Measurements from ENCODE around the gene ARTN. TPM values are rescaled to one million over a fixed set of nuclear protein-coding genes. Genes with fewer than 3 reads are reported as not detected.

The ARTN gene
- total RNA-seq, 2 experiments from 2014 or later = 0.10 to 0.52 TPM

DNA sequence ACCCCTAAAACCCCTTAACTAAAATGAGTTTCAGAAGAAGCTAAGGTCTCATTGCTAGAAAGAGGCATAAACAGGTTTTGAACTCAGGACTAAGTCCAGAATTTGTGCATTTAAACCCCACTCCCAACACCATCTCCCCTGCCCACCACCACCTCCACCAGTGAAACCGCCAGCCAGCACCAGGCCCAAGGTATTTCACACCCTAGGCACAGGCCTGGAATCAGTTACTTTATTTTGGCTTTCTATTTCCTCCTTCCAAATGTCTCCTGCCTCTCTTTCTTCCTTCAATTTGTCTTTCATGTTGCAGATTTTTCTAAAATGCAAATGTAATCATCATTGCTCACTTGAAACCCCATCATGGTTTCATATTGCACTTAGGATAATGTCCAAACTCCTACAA is 11.3 kb downstream of the ARTN start:
- no peak for DNase-seq
- POLR2A ChIA-PET = interaction anchor here (0.6 kb wide), 1 partner anchor 10 kb away, joined by 3 read pairs; no protein-coding TSS in a partner anchor
- Mint-ChIP-seq H3K9me3 (no peaks in the 10 kb centered on the region), H3K4me3 (peak overlapping the region; percentile 80), H3K36me3 (ENCODE audit: low read depth) (peaks cover 4% of the 10 kb centered on the region), H3K27ac (no peak overlapping the region), H3K27me3 (no peaks in the 10 kb centered on the region), H3K4me1 (peaks cover 43% of the 10 kb centered on the region)
- CTCF ChIA-PET = interaction anchor here (1.2 to 9.2 kb wide), 4 partner anchors 11 to 79 kb away, joined by 3 to 93 read pairs (median 6); partner anchors contain the start of gene ARTN

DNA sequence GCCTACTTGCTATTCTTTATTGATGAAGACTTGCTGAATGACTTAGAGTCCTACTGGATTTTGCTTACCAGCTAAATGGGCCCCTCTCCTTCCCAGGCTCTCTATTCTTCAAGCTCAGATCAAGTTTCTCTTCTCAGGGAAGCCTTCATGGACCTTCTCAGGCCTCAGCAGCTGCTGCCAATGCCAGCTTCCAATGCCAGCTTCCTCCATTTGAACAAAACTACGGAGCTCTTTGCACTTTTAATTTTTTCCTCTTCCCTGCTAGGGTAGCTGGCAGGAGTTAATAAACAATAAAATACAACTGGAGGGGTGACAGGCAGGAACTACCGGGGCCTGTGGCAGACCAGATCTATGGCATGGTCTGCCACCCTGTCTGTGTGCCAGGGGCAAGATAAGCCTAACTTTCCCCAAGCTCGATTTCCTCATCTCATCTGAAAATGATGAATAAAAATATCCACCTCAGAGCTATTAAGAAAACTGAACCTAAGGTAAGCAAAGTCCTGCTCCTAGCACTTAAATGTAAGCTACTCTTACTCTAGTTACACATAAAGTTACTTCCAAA is 12.2 kb downstream of the ARTN start:
- peak overlapping the region; percentile 94 for H3K27ac Mint-ChIP-seq
- H3K9me3 Mint-ChIP-seq = no peaks in the 10 kb centered on the region
- H3K4me3 Mint-ChIP-seq = peak overlapping the region; percentile 80
- H3K27me3 Mint-ChIP-seq = no peaks in the 10 kb centered on the region
- DNase-seq = no peak
- ChIA-PET CTCF (interaction anchor here (0.6 to 9.2 kb wide), 16 partner anchors 8 to 395 kb away, joined by 3 to 93 read pairs (median 4); partner anchors contain the start of genes ARTN, ATP6V0B and DPH2), POLR2A (interaction anchor here (0.7 kb wide), 2 partner anchors 11 to 219 kb away, joined by 3 read pairs; no protein-coding TSS in a partner anchor)
- peaks cover 8% of the 10 kb centered on the region for H3K36me3 Mint-ChIP-seq (ENCODE audit: low read depth)
- H3K4me1 Mint-ChIP-seq = peaks cover 47% of the 10 kb centered on the region

DNA sequence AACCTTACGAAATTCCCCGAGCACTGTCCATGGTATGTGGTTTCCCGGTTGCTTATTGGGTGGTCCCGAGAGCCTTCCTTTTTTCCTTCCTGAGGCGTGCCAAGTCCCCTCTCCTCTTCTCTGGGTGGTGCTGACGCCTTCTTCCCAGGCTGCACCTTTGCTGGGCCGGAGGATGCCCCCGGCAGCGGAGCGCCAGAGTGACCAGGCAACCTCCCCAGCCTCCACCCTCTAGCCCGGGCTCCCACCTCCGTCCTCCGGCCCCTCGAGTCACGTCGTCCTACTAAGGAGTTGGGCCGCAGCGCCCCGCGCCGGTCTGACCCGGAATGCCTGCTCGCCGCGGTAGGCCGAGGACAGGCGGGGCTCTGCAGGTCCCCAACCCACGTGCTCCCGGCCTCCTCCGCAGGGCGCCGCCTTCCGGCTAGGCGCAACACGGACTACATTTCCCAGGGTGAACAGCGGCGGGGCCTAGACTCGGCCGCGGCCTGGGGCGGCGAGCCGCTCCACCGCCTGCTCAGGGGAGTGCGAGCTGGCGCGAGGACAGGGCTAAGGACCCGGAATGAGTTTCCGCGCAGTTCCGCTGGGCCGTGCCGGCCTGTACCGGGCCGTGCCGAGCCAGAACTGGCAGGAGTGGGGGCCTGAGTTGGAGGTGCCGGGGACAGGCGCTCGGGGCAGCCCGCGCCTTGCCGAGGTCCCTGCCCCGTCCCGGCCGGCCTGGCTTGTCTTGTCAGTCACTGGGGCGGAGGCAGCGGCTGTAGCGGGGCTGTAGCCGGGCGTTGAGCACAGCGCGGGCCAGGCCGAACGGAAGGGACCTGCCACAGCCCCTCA is 12.8 kb downstream of the ARTN start, which contains the start of gene IPO13:
Gene IPO13 (plus strand): TSS at position 715 of the 825 bp plus-strand sequence. CDS start 651 bp downstream, outside the sequence.
- H3K4me3 Mint-ChIP-seq = peak within 1 kb of the TSS; percentile 80
- peak; percentile 95 for DNase-seq
- POLR2A ChIA-PET = interaction anchor here (0.7 kb wide), 2 partner anchors 12 to 220 kb away, joined by 3 read pairs; no protein-coding TSS in a partner anchor
- H3K9me3 Mint-ChIP-seq = no peaks in the 10 kb centered on the region
- CTCF ChIA-PET = interaction anchor here (0.6 to 9.2 kb wide), 20 partner anchors 8 to 396 kb away, joined by 3 to 93 read pairs (median 4); partner anchors contain the start of genes ARTN, ATP6V0B and DPH2
- H3K27ac Mint-ChIP-seq = peak within 1 kb of the TSS; percentile 94
- peaks cover 47% of the 10 kb centered on the region for H3K4me1 Mint-ChIP-seq
- H3K27me3 Mint-ChIP-seq = no peaks in the 10 kb centered on the region
- H3K36me3 Mint-ChIP-seq (ENCODE audit: low read depth) = peaks cover 8% of the 10 kb centered on the region

DNA sequence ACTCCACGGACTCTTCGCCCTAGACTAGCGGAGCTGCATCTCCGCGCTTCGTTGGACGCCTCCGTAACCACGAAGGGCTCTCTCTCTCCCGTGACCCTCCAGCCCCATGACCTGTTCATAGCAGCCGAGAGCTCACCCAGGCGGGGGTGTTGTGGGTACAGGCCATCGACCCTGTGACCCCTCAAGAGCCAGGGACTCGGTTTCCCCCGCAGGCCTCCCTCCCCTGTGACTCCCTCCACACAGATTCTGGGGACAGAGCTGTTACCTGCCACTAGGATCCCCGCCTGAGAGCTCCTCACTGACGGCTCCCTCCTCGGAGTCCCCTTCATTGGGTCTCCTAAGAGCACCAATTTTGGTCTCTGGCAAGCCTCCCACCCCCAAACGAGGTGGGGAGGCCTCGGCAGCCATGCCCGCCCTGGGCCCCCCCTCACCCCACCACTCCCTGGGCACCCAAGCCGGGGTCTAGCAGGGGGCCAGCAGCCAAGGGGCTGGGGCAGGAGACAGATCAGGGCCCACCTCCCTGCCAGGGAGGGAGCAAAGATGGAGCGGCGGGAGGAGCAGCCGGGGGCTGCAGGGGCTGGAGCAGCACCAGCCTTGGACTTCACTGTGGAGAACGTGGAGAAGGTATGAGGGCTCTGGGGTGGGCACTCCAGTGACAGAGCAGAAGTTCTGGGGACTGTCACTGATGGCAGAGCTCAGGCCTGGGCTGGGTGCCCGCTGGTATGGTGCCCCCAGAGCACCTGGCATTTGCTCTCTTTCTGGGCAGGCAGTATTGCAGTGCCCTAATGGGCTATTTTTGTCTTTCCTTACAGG is 13.7 kb downstream of the ARTN start:
- H3K4me3 Mint-ChIP-seq = peak overlapping the region; percentile 80
- no peaks in the 10 kb centered on the region for H3K9me3 Mint-ChIP-seq
- peak overlapping the region; percentile 94 for H3K27ac Mint-ChIP-seq
- ChIA-PET CTCF (interaction anchor here (0.7 to 9.2 kb wide), 8 partner anchors 9 to 183 kb away, joined by 3 to 93 read pairs (median 4); partner anchors contain the start of gene ARTN), POLR2A (no interaction called here)
- no peaks in the 10 kb centered on the region for H3K27me3 Mint-ChIP-seq
- peaks cover 8% of the 10 kb centered on the region for H3K36me3 Mint-ChIP-seq (ENCODE audit: low read depth)
- peak; percentile 32 for DNase-seq
- peaks cover 47% of the 10 kb centered on the region for H3K4me1 Mint-ChIP-seq

DNA sequence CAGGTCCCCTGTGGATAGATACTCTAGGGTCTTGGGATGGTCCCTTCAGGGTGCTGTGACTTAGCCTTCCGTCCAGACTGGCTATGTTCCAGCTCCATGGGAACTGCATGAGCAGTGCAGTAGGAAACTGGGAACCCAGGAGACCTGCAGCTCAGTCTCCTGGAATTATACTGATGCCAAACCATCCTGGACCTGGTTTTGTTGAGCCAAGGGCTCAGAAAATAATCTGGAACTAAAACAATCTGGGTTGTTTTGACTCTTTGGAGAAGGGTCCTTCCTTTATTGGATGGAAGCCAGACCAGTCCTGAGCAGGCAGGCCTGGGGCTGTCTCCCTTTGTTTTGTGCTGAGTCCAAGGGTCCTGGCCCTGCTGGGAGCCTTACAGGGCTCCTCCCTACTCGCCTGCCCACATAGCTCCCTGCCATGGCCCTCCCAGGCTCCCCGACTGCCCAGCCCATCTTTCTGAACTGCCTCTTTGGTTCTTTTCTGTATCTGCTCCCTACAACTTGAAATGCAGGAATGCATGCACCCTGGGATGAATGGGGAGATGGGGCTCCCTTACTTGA is 14.4 kb downstream of the ARTN start:
- H3K4me3 Mint-ChIP-seq = peak overlapping the region; percentile 80
- no peaks in the 10 kb centered on the region for H3K9me3 Mint-ChIP-seq
- peaks cover 47% of the 10 kb centered on the region for H3K4me1 Mint-ChIP-seq
- H3K27me3 Mint-ChIP-seq = no peaks in the 10 kb centered on the region
- ChIA-PET CTCF (interaction anchor here (0.6 to 9.2 kb wide), 3 partner anchors 14 to 228 kb away, joined by 3 to 93 read pairs (median 3); partner anchors contain the start of gene ARTN), POLR2A (no interaction called here)
- H3K36me3 Mint-ChIP-seq (ENCODE audit: low read depth) = peaks cover 8% of the 10 kb centered on the region
- H3K27ac Mint-ChIP-seq = peak overlapping the region; percentile 94
- DNase-seq = no peak

DNA sequence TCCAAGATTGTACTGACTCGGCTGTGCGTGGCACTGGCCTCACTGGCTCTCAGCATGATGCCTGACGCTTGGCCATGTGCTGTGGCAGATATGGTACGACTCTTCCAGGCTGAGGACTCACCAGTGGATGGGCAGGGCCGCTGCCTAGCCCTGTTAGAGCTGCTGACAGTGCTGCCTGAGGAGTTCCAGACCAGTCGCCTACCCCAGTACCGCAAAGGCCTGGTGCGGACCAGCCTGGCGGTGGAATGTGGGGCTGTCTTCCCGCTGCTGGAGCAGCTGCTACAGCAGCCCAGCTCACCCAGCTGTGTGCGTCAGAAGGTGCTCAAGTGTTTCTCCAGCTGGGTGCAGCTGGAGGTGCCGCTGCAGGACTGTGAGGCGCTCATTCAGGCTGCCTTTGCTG is 16.1 kb downstream of the ARTN start:
- POLR2A ChIA-PET = no interaction called here
- DNase-seq = no peak
- CTCF ChIA-PET = interaction anchor here (1.3 to 9.2 kb wide), 4 partner anchors 15 to 282 kb away, joined by 3 to 93 read pairs (median 6); partner anchors contain the start of genes ARTN and DPH2
- no peak overlapping the region for H3K27ac Mint-ChIP-seq
- H3K36me3 Mint-ChIP-seq (ENCODE audit: low read depth) = peaks cover 6% of the 10 kb centered on the region
- no peak overlapping the region for H3K4me3 Mint-ChIP-seq
- H3K9me3 Mint-ChIP-seq = no peaks in the 10 kb centered on the region
- H3K27me3 Mint-ChIP-seq = no peaks in the 10 kb centered on the region
- H3K4me1 Mint-ChIP-seq = peaks cover 41% of the 10 kb centered on the region

DNA sequence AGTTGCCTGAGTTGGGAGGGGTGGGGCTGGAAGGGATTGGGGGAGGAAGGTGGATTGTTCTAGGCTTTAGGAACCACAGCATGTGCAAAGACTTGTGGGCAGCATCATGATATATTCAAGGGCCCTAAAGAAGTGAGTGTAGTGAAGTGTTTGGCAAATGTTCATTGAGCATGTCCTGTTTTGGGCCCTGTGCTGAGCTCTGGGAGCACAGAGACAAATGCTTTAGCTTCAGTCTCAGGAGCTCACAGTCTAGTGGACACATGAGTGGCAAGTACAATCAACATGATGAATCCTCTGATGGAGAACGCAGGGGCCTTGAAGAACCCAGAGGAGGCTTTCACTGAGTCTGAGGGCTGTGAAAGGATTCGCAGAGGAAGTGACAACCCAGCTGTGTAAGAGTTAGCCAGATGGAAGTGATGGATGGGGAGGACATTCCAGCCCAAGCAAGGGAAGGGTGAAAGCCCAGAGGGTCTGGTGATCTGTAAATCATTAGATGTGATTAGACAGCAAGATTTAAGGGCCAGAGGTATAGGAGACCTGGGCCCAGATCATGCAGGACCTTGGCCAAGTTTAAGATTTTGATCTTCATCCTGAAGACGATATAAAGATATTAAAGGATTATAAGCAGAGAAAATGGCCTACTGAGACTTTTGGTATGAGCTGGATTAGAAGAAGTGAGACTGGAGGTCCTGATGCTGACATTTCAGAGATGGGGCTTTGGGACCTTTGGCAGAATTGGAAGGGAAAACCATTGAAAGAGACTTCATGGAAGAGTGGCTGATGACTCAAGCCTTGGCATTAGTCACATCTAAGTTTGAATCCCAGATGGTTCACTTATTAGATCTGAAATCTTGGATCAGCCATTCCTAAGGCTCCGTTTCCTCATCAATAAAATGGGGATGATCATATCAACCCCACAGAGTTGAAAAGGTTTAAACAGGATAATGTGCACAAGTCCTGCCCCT is 17.7 kb downstream of the ARTN start:
- Mint-ChIP-seq H3K36me3 (ENCODE audit: low read depth) (peaks cover 4% of the 10 kb centered on the region), H3K4me3 (no peak overlapping the region), H3K27me3 (no peaks in the 10 kb centered on the region), H3K9me3 (no peaks in the 10 kb centered on the region), H3K4me1 (peaks cover 25% of the 10 kb centered on the region), H3K27ac (no peak overlapping the region)
- no peak for DNase-seq
- ChIA-PET POLR2A (no interaction called here), CTCF (interaction anchor here (1.3 to 9.2 kb wide), 2 partner anchors 17 to 22 kb away, joined by 4 to 93 read pairs; partner anchors contain the start of gene ARTN)

DNA sequence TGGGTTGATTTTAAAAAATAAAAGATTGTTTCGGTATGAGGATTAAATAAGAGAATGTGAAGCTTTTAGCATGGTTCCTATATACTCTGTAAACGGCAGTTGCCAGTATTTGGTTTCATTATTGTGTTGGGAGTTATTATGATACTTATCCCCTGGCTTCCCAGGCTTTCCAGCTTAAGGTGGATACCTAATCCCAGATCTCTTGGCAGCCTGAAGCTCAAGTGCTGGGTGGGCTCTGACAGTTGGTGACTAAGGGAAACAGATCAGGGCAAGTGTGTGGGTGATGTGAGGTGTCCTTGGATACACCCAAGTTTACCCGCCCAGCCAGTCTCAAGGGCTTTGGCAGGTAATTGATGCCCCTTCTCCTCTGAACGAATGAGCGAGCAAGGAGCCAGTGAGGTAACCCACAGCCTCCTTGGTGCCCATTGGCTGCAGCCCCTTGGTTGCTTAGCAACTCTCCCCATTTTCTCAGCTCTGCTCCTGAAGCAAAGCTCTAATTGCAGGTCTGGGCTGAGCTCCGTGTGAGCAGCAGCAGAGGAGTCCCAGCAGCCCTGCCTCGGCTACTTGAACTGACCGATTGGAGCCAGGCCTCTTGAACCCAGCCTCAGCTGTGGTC is 19.2 kb downstream of the ARTN start:
- Mint-ChIP-seq H3K27me3 (no peaks in the 10 kb centered on the region), H3K36me3 (ENCODE audit: low read depth) (peaks cover 5% of the 10 kb centered on the region), H3K4me1 (peaks cover 18% of the 10 kb centered on the region), H3K27ac (no peak overlapping the region), H3K9me3 (no peaks in the 10 kb centered on the region), H3K4me3 (no peak overlapping the region)
- POLR2A ChIA-PET = no interaction called here
- CTCF ChIA-PET = interaction anchor here (1.0 to 1.5 kb wide), 3 partner anchors 9 to 60 kb away, joined by 3 read pairs; no protein-coding TSS in a partner anchor
- no peak for DNase-seq

DNA sequence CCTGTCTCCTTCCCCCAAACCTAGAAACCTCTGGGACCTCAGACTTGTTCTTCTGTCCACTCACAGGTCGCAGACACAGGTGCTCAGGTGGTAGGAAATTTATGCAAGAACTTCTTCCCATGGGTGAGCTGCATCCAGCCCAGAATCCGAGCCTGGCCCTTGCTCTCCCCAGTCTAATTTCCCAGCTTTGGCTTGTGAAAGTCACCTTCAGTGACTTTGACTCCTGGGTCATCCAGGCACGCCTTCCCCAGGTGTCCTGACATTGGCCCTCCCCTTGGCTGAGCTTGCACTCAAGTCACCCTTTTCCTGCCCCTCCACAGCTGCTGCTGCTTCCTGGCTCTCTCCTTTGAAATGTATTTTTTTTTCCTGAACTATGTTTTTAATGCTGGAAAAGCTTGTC is 19.8 kb downstream of the ARTN start:
- no peaks in the 10 kb centered on the region for H3K9me3 Mint-ChIP-seq
- ChIA-PET CTCF (interaction anchor here (1.0 to 3.2 kb wide), 4 partner anchors 9 to 59 kb away, joined by 3 to 14 read pairs (median 3); partner anchors contain the start of gene ARTN), POLR2A (no interaction called here)
- H3K36me3 Mint-ChIP-seq (ENCODE audit: low read depth) = peaks cover 10% of the 10 kb centered on the region
- DNase-seq = no peak
- H3K27me3 Mint-ChIP-seq = no peaks in the 10 kb centered on the region
- no peak overlapping the region for H3K4me3 Mint-ChIP-seq
- H3K27ac Mint-ChIP-seq = no peak overlapping the region
- H3K4me1 Mint-ChIP-seq = peaks cover 13% of the 10 kb centered on the region

DNA sequence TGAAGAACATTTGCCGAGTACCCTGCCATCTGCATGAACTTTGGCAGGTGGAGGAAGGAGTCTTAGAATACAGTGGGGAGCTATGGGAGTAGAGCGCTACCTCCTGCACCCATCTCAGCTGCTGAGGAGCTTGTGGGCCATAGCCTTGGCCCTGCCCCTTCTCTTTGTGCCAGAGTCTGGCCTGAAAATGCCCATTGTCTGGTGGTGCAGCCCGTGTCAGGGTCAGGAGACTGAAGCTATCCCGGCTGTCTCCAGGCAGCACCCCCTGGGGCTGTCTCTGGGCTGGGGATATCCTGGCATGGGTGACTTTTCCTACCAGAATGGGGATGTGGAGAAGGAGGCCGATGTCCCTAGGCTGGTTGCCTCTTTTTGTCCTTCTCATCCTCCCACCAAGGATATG is 20.4 kb downstream of the ARTN start:
- H3K9me3 Mint-ChIP-seq = no peaks in the 10 kb centered on the region
- no peak overlapping the region for H3K27ac Mint-ChIP-seq
- CTCF ChIA-PET = interaction anchor here (1.4 to 3.2 kb wide), 4 partner anchors 9 to 81 kb away, joined by 3 to 14 read pairs (median 4); partner anchors contain the start of gene ARTN
- H3K36me3 Mint-ChIP-seq (ENCODE audit: low read depth) = peaks cover 11% of the 10 kb centered on the region
- H3K4me3 Mint-ChIP-seq = no peak overlapping the region
- no peak for DNase-seq
- POLR2A ChIA-PET = no interaction called here
- H3K27me3 Mint-ChIP-seq = no peaks in the 10 kb centered on the region
- H3K4me1 Mint-ChIP-seq = peaks cover 6% of the 10 kb centered on the region

DNA sequence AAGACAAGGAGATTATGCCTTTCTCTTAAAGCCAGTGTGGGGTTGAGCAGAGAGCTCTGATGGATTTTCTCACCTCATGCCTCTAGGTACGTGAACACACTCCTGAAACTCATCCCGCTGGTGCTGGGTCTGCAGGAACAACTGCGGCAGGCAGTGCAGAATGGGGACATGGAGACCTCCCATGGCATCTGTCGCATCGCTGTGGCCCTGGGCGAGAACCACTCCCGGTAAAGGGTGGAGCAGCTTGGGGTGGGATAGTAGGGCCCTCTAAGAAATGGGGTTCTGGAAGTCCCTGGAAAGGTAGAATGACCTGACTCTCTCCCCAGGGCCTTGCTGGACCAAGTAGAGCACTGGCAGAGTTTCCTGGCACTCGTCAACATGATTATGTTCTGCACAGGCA is 22.6 kb downstream of the ARTN start:
- H3K36me3 Mint-ChIP-seq (ENCODE audit: low read depth) = peaks cover 9% of the 10 kb centered on the region
- no peak overlapping the region for H3K4me3 Mint-ChIP-seq
- ChIA-PET POLR2A (no interaction called here), CTCF (interaction anchor here (1.3 to 3.2 kb wide), 5 partner anchors 8 to 21 kb away, joined by 3 to 14 read pairs (median 5); partner anchors contain the start of genes ARTN and ATP6V0B)
- DNase-seq = no peak
- no peaks in the 10 kb centered on the region for H3K27me3 Mint-ChIP-seq
- no peaks in the 10 kb centered on the region for H3K9me3 Mint-ChIP-seq
- H3K4me1 Mint-ChIP-seq = no peaks in the 10 kb centered on the region
- H3K27ac Mint-ChIP-seq = no peak overlapping the region
